ENCODE results near the gene KLF15.

KLF15 gene

DNA sequence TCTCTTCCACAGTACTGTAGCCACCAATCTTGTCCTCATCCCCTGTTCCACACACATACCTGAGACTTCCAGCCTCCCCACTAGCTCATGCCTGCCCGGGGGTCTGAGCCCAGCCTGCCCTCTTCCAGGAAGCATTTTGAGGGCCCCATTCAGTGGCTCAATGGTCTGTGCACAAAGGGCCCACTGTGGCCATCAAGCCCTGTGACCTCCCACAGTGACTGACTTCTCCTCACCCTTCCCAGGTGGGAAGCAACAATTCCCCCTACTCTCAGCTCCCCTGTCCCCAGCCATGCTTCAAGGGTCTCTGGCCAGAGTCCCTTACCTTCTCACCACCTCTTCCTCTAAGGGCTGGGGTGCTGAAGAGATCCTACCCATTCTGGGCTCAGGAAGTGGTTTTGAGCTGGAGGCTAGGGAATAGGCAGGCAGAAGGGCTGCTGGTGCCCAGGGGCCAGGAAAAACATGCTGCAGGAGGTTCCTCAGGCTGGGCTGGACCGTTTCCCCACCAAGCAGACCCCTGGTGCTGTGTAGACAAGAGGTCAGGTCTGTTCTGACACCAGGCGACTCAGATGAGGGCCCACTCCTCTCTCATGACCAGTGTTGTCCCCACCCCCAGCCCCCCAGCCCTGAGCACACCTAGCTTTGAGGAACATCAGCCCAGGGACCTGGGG, 3.0 kb upstream of the KLF15 start:
- DNase-seq: no peak

DNA sequence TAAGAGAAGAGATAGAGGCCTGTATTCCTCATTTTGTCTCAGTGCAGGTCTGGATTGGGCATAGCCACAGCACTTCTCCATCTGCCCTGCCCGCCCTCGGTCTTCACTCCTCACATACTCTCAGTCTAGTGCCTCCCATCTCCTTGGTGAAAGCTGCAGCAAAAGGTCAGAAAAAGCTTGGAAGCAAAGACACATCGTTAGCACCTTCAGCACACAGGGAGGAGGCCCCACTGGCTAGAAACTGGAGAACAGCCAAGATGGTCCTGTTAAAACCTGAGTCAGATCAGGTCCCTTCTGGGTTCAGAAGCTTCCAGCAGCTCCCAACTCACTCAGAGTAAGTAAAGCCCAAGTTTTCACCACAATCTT, 1.6 kb upstream of the KLF15 start:
- no peak for DNase-seq

DNA sequence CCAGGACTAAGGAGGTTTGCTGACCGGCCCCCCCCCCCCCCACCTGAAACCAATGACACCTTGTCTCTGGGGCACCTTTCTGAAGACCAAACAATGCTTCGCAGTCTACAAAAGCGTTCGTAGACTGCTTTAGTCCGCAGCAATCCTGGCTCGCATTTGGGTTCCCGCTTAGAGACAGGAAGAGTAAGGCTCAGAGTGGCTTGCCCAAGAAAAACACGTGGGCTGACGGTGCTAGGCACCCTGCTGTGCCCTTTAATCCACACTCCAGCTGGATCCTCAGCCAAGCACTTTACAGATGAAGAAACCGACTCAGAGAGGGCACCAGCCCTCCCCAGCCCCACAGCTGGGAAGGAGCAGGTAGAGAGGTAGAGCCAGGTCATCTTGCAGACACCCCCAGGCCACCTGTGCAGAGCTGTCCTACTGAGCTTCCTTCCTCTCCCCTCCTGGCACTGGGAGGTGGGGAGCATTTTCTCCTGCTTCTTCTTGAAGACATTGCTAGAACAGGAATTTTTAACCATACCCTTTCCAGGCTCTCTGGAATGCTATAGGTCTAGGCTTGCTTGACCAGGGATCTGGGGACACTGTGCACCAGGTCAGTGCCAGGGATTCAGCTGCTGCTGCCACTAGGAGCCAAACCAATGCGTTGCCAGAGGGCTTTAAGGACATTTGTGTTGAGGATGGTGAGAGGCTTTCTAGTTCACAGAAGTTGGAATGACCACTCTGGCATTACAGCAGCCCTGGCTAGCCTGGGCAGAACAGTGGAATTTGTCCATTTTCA, 1.0 kb upstream of the KLF15 start:
- no peak for DNase-seq

DNA sequence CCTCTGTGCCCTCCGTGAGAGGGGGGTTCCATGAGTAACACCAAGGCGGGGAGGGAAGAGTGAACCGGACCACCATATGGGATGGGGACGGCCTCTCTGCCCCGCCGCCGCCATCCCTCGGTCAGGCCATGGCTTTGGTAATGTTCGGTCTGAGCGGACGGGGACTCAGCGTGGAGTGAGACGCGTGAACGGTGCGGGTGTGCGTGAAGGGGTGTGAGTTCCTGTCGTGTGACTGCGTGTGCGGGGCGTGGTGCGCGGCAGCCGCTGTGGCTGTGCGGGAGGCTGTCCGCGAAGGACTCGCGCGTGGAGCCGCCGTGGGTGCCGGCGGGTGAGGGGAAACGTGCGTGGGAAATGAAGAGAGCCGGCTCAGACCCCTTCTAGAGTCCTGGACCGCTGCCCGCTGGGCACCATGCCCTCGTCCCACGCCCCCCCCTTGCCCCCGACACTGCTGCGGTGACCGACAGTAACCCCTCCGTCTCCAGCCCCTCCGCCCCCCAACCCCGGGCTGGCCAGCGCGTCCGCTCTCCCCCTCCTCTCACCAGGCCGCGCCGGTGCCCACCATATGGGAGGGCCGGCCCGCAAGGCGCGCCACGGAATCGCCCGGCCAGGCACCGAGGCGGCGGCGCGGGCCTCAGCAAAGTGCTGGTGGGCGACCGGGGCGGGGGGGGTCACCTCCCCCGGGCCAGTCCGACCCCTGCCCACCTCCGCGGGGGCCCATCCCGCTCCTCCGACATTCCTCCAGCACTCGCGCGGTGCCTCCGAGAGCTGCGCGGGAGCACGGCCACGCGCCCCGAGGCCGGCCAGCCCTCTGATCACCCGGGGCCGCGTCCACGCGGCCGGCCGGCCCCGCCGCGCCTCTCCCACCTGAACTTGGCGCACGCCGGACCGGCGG, 589 bp downstream of the KLF15 start:
- DNase-seq: no peak

DNA sequence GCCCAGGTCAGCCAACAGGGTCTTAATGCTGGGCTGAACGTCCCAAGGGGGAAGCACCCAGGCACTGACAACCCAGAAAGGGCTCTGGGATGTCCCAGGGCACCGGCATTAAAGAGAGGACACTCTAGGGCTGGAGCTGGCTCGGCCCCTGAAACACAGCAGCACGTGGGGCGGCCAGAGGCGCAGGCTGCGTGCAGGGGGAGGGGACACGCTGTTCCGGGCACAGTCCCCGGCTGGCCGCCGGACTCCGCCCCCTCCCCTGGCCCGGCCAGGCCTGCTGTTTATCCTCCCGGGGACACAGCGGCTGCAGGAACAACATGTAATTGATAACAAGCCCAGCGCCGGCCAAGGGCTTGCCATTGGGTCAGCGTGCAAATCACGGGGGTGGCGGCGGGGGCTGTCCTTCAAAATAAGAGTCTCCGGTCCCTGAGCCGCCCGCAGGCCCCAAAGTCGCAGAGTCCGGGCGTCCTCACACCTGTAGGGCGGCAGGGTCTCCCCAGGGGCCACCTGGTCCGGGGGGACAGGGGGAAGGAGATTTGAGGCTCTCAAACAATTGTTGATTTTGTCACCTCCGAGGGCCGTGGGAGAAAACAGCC, 1.3 kb downstream of the KLF15 start:
- DNase-seq: peak; percentile 44

DNA sequence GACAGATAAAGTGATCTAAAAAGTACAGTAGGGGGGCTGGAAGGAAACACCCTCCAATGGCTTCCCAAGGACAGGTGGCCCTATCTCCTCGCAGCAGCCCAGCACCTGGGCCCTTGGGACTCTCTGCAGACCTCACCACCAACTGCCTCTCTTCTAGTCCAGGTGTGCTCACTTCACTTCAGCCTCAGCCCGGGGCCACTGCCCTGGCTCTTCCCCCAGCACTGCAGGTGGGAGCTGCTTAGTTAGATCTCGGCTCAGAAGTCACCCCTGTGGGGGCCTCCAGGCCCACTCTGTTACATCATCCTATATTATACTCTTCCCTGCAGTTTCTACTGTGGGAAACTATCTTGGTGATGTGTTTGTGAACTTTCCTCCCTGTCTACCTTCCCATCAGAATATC, 2.0 kb downstream of the KLF15 start:
- no peak for DNase-seq

DNA sequence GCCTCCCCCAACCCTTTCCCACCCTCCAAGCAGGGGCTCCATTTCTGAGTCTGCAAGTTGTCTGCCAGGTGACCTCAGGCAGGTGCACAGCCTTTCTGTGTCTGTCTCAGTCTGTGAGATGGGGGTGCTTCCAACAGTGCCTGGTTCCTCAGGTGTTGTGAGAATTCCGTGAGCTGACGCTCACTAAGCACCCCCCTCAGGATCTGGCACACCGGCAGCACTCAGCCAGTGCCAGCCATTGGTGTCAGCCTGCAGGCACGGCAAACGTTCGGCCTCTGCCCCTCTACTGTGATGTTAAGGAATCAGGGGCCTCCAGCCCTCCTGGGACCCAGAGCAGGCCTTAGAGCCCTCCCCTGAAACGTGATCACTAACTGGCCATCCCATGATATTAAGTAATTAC, 2.4 kb downstream of the KLF15 start:
- DNase-seq: no peak

DNA sequence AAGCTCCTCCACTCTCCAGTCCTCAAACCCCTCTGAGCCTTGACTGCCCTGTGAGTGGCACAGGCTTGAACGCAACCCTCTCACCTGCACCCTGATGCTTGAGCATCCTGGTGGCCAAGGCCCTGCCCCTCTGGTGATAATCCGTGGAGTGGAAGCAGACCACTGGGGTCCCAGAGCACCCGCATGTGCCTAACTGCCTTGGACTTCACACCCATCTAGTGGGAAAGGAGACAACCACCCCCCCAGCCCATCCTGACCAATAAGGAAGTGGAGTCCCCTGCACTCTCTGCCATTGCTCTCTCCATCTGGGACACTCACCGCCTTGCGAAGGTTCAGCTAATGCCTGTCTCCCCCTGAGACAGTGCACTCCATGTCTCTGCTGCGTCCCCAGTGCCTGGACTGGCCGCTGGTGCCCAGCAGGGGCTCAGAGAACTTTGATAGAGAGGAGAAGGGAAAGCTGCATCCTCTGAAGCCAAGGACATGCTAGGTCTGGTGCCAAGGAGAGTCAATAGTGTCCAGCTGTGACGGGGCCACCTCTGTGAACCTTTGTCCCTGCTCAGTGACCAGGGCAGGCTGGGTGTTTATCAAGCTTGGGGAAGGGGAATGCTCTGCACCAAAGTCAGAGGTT, 3.4 kb downstream of the KLF15 start:
- DNase-seq: no peak

DNA sequence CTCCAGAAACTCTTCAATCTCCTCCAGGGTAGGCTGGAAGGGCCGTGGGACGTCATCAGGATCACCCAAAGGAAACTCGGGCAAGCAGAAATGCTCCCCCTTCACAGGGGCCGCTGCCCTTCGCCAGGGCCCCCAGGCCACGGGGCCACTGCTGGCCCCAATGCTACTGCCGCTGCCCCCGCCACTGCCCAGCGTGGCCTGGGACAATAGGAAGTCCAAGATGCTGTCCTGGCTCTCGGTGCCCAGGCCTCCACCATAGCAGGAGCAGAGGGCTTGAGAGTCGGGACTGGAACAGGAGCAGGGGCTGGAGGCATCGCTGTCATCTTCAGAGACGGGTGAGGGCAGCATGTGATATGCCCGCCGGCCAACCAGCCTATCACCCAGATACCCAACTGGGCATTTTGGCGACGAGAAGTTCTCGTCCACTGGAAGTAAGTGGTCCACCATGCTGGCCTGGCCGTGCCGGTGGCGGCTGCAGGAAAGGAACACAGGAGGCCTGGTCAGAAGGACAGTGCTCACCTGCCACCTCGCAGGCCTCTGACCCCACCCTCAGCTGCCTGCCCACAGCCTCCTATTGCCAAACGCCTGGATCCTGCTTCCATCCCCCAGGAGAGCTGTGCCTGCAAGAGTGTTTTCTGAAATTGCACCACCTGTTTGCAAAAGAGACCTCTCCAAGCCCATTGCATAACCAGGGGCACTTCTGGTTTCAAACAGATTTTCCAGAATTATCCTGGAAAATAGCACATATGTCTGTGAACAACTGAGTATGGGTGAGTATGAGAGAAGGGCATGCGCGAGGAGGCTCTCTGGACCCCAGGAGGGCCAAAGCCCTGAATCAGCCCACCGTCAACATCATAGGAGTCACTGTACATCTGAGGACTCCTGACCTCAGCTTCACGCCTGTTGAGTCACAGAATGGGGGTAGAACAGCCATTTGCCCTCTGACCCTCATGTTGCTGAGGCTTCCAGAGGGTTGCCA, 4.4 kb downstream of the KLF15 start:
- no peak for DNase-seq

DNA sequence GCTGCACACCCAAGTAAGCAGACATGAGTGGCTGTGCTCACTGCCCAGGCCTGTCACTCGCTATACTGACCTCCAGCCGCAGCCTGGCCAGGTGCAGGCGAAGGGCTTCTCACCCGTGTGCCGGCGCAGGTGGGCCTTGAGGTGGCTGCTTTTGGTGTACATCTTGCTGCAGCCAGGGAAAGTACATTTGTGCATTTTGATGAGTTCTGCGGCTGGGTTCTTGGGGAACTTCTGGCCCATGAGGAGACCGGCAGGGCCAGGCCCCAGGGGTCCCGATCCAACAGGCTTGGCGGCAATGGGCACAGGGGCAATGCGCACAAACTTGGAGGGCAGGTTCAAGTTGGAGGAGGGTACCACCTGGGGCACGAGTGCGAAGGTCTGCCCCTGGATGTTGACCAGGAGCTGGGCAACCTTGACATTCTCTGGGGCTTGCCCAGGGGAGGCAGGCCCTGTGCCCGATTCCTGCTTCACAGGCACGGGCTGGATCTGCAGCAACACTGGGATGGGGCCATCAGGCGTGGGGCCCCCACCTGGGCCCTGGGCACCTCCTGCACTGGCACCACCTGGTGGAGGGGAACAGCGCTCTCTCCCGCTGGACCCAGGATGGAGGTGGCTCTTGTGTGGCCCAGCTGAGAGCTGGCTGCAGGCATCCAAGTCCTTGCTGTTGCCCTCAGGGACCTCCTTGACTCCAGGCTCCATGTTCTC, 5.3 kb downstream of the KLF15 start:
- DNase-seq: no peak

DNA sequence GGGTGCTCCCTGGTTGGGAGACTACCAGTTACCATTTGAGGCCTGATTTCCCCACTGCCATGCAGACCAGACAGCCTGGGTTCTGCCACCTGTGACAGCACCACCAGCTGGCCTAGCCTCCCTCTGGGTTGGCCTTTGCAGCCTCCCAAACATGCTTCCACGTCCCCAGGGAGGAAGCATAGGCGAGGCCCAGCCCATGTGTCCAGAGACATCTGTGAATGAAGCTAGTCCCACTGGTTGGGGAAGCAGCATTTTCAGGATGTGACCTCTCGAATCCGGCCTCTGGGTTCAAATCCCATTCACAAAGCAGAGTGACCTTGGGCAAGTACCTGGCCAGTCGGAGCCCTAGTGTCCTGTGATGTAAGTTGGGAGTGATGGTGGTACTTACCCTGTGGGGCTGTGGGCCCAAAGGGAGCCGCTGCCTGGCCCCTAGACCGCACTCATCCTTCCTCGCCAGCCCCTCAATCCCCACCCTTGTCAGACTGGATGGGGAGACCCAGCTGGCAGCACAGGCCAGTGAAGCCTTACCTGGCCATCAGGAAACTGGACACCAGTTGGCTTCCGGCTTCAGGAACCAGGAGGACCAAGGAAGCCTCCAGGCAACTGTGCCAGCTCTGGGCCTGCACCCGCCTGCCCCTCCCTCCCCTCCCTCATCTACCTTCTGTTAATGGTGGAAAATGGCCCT, 6.0 kb downstream of the KLF15 start:
- DNase-seq: no peak

DNA sequence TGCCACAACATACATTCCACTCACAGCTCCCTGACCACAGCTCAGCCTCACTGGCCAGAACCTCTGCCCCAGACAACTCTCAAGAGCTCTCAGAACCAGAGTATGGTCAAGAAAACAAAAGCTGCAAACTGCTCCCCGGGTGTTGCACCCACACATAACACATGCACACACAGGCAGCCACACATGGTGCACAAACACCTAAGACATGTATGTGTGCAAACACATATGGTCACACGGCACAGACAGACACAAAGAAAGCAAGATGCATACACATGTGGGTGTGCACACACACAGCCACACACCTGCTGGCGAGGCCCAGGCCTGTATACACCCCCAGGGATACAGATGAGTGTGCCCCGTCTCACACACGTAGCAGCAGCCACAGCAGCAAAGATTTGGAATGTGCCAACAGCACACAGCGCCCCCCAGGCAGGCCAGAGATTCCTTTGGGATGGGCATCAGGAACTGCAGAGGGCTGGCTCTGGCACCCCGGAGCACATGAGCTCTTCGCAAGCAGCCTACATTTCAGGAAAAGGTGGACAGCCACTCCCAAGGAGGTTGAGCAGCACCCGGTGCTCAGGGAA, 6.6 kb downstream of the KLF15 start:
- DNase-seq: no peak

DNA sequence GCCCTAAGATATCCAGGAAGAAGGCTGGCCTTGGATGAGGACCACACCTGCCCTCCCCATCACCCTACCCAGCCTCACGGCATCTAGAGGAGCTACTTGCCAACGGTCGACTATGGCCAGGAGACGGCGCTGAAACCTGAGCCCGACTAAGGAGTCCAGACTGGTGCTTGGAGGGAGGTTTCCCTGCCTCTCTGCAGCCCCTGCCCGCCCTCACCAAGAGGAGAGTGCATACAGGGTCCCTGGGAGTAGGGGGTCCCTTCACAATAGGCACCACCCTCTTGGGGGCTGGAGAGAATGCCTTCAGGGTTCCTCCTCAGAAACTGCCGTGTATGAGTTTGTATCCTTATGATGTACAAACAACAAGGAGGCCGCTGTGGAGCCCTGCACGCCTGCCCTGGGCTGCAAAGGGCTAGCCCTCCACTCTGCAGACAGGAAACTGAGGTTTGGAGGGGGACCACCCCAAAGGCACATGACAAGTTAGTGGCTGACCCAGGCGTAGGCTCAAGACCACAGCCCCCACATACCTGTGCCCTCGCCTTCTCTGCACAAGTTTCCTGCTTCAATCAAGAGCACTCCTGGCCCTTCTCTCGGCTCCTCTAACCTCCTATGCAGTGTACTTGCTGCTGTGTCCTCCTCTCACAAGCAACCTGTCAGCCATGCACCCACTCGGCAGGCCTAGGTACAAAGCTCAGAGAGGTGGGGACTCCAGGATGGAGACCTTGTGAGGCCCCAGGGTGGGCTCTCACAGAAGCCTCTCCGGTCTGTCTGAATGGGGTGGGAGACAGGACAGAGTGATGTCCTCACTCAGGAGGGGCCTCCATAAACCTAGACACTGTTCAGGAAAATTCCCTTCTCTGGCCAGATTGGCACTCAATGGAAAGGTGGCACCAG, 7.4 kb downstream of the KLF15 start:
- DNase-seq: no peak

DNA sequence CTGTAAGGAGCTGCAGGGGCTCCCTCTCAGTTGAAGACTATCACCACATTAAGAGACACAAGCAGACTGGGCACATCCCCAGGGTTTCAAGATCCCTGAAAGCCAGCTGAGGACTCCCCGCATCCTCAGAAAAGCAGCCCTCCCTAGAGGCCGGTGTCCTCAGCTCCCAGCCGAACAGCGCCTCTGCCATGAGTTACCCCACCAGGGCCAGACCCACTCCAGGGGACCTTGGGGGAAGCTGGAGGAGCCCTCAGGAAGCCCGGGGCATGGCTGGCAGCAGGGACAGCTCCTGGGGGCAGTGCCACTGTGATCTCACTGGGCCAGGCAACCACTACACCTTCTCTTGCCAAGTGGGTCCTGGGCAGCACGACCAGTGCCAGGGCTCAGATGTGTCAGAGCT, 8.1 kb downstream of the KLF15 start:
- DNase-seq: no peak

DNA sequence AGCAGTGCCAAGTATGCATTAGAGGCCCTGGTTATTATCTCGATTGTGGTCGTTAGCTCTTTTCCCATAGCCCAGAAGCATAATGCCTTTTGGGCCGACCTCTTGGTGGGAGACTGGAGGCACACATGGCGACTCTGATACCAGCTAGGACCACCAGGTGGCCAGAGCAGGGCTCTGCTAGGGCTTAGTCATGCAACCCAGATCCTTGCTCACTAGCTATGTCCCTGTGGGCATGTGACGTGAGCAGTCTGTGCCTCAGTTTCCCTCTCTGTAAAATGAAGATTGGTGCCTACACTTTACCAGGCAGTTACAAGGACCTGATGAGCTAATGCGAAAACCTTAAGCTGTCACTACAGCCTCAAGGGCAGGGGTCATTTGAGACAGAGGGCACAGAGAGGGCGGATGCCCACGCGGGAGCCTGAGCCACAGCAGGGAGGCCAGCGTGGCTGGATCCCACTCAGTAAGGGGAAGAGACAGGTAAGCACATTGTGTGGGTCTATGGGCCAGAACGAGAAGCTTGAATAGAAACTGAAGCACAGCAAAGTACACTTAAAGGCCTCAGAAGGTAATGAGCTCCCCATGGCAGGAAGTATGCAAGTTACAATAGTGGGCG, 8.8 kb downstream of the KLF15 start:
- no peak for DNase-seq

DNA sequence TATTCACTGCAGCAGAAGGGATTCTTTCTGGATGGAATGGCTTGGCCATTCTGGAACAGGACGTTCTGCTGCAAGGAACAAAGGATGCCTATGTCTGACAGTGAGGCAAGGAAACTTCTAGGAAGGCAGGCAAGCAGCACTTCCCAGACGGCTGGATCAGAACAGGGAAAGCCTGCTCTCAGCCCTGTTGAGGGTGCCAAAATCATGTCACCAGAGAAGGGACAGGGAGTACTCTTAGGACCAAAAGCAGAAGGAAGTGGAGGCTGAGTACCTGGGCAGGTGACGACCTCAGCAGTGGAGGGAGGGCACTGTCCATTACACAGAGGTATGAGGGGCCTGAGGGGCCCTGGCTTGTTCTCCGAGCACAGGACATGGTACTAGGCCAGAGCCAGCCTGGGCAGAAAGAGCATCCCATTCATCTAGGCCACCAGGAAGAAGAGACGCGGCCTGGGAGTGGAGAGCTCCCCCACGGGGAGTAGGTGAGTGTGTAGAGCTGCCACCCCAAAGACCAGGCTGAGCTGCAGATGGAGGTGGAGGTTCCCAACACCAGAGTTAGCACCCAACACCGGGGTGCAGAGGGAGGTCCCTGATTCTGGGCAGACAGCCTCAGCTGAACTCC, 9.6 kb downstream of the KLF15 start:
- DNase-seq: no peak

DNA sequence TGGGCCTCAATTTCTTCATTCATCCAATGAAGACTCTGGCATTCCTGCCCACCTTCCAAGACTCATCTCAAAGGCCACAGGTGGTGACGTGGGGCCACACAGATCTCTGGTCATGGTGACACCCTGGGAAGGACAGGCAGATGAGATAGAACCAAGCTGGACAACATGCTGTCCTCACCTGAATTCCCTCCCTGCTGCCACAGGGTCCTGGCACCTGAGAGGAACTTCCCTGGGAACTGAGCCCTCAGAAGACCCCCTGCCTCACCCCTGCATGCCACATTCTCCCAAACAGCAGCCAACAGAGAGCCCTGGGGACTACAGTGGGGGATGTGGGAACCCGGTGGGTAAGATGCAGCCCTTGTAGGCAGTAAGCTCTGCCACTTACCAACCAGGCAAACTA, 10.7 kb downstream of the KLF15 start:
- no peak for DNase-seq
